IgD-negative memory B cell (primary cell): ENCODE data around the gene PRKAR1B. TPM values are rescaled to one million over a fixed set of nuclear protein-coding genes. Genes with fewer than 3 reads are reported as not detected.

Experiments
- H3K27ac Mint-ChIP-seq, 3 donors: one replicate each; pipeline ENCODE4 v1.8.0; 2020 to 2022; ENCODE audit warnings: mild to moderate bottlenecking in 3 of 3, mixed read lengths in 3 of 3, moderate library complexity in 1 of 3
- H3K27me3 Mint-ChIP-seq: one replicate; pipeline ENCODE4 v1.8.0; 2021; ENCODE audit warnings: mixed read lengths
- H3K36me3 Mint-ChIP-seq: one replicate; pipeline ENCODE4 v1.8.0; 2020; ENCODE audit warnings: mild to moderate bottlenecking, mixed read lengths
- H3K4me1 Mint-ChIP-seq, 3 donors: one replicate each; pipeline ENCODE4 v1.8.0; 2020 to 2022; ENCODE audit warnings: mixed read lengths in 3 of 3, mild to moderate bottlenecking in 1 of 3
- H3K4me3 Mint-ChIP-seq, 4 donors: one replicate each; pipeline ENCODE4 v1.8.0; 2020 to 2022; ENCODE audit warnings: mild to moderate bottlenecking in 4 of 4, mixed read lengths in 4 of 4, moderate library complexity in 3 of 4
- H3K9me3 Mint-ChIP-seq, 3 donors: one replicate each; pipeline ENCODE4 v1.8.0; 2020 to 2021; ENCODE audit warnings: mixed read lengths in 3 of 3, mild to moderate bottlenecking in 1 of 3
- polyA plus RNA-seq: library from polyadenylated mRNA; unstranded; fragments of 300-500 nt; fragmentation: Illumina TruSeq; gene quantifications from one replicate; pipeline ENCODE4 v1.2.3, GENCODE V29; 2021

Gene PRKAR1B
- polyA plus RNA-seq, 1 donor from 2014 or later, result 4.6 TPM

DNA sequence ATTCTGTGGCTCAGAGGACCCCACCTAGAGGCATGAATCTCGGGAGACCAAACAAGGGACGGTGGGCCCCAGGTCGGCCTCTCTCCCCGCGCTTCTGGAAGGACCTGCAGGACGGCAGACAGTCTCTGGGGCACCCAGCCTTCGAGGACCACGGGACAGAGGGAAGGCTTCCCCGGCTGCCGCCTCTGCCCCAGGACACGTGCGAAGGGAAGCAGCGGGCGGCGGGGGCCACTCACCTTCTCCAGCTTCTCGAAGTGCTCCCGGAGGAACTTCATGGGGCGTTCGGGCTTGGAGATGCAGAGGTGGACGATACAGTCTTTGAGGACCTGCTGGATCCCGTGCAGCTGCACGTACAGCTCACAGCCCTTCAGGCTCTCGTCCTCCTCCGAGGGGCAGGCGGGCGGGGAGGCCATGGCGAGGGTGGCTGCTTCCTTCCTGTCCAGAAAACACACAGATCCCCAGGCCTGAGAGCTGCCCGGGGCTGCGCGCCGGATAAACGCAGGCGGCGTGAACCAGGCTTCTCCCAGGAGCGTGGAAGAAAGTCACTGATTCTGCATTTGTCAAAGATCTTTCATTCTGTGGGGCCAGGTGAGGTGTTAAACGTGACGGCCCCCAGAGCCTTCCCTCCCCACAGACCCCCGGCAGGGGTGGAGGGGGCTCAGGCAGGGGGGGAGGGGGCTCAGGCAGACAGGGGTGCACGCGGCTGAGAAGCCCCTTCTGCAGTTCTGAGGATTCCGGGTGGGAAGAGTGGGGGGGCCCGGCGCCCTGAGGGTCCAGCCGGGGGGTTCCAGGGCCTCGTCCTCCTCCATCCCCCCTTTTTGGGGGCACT lies 15.8 kb downstream of the PRKAR1B start:
- H3K36me3 Mint-ChIP-seq, result peaks cover 3% of the 10 kb centered on the region
- peaks cover 0 to 1% (median 0%) of the 10 kb centered on the region in 3 donors for H3K9me3 Mint-ChIP-seq
- H3K27ac Mint-ChIP-seq, result no peak overlapping the region
- peaks cover 0 to 6% (median 0%) of the 10 kb centered on the region in 3 donors for H3K4me1 Mint-ChIP-seq
- peak overlapping the region in 2 of 4 donors; percentile 37 to 41 for H3K4me3 Mint-ChIP-seq
- peaks cover 3% of the 10 kb centered on the region for H3K27me3 Mint-ChIP-seq

DNA sequence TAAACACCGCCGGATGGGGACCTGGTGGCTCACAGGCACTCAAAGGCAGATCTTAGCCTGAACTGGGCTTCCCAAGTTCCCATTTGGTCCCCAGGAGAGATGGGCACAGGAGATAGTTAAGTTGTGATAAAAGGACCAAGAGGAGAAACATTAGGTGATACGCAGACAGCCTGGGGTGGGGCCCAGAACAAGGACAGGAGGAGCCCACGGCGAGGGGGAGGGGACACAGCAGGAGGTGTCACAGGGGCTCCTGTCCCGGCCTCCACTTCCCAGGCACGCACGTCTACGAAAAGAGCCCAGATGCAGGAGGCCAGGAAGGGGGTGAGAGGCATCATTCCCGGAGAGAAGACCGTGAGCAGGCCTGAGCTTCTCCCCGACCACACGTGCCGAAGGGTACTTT lies 16.9 kb downstream of the PRKAR1B start:
- no peak overlapping the region for H3K27ac Mint-ChIP-seq
- peaks cover 3% of the 10 kb centered on the region for H3K36me3 Mint-ChIP-seq
- H3K9me3 Mint-ChIP-seq, result no peaks in the 10 kb centered on the region
- H3K4me3 Mint-ChIP-seq, result peak overlapping the region in 2 of 4 donors; percentile 37 to 57
- peaks cover 3% of the 10 kb centered on the region for H3K27me3 Mint-ChIP-seq
- peaks cover 0 to 6% (median 0%) of the 10 kb centered on the region in 3 donors for H3K4me1 Mint-ChIP-seq

DNA sequence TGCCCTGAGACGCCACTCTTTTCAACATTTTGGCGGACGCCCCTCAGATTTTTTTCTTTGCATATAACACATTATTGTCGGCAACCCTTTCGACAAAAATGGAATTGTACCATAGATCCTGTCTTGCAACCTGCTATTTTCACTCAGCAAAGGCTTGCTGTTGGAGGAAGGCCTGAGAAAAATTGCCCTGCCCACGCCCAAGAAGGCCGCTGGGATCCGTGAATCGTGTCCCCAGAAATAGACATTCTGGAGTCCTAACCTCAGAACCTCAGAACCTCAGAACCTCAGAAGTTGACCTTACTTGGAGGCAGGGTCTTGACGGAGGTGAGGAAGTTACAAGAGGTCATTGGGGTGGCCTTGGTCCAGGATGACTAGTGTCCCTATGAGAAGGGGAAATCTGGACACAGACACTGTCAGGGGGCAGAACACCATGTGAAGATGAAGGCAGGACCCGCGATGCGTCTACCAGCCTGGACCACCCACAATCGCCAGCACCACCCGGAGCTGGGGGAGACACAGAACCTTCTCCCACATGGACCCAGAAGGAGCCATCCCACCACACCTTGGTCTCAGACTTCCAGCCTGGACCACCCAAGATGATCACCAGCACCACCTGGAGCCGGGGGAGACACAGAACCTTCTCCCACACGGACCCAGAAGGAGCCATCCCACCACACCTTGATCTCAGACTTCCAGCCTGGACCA lies 19.6 kb downstream of the PRKAR1B start:
- Mint-ChIP-seq H3K4me3 (no peak overlapping the region), H3K36me3 (peaks cover 9% of the 10 kb centered on the region), H3K4me1 (no peaks in the 10 kb centered on the region)

DNA sequence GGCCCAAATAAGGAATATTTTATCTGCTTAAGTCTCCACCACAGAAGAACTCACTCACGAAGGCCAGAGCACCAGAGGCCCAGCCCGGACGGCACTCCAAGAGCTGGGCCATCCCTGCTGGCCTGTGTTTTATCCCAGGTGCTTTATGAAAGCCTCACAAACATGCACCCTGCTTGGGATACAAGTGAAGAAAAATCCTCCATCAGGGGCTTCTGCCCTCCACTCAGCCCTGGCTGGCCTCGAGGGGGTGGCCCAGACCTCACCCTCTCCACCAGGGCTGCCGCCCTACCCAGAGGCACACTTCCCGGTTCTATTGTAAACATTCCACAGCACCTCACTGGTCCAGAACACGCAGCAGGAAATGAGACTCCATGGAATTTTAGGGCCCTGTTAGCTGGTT lies 20.4 kb downstream of the PRKAR1B start:
- no peaks in the 10 kb centered on the region for H3K4me1 Mint-ChIP-seq
- H3K27ac Mint-ChIP-seq, result no peak overlapping the region
- no peaks in the 10 kb centered on the region for H3K27me3 Mint-ChIP-seq
- H3K36me3 Mint-ChIP-seq, result peaks cover 9% of the 10 kb centered on the region
- H3K4me3 Mint-ChIP-seq, result no peak overlapping the region
- peaks cover 0 to 8% (median 6%) of the 10 kb centered on the region in 3 donors for H3K9me3 Mint-ChIP-seq

More for the DNA sequence above, 19.6 kb downstream of the PRKAR1B start:
- H3K9me3 Mint-ChIP-seq, result peaks cover 0 to 6% (median 3%) of the 10 kb centered on the region in 3 donors
- H3K27me3 Mint-ChIP-seq, result no peaks in the 10 kb centered on the region
- H3K27ac Mint-ChIP-seq, result peak overlapping the region in 1 of 3 donors; percentile 31

DNA sequence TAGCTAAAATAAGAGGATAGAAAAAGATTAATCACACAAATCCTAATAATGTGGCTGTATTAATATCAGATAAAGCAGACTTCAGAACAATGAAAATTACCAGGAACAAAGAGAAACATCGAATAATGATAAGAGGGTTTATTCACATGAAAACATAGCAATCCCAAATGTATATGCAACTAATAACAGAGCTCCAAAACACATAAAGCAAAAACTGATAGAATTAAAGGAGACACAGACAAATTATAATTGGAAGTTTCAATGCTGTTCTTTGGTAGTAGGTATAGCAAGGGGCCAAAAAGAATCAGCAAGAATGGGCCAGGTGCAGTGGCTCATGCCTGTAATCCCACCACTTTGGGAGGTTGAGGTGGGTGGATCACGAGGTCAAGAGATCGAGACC lies 24.0 kb downstream of the PRKAR1B start:
- Mint-ChIP-seq H3K36me3 (peaks cover 9% of the 10 kb centered on the region), H3K27ac (no peak overlapping the region), H3K4me3 (no peak overlapping the region), H3K27me3 (no peaks in the 10 kb centered on the region), H3K4me1 (no peaks in the 10 kb centered on the region), H3K9me3 (peaks cover 2 to 13% (median 6%) of the 10 kb centered on the region in 3 donors)

DNA sequence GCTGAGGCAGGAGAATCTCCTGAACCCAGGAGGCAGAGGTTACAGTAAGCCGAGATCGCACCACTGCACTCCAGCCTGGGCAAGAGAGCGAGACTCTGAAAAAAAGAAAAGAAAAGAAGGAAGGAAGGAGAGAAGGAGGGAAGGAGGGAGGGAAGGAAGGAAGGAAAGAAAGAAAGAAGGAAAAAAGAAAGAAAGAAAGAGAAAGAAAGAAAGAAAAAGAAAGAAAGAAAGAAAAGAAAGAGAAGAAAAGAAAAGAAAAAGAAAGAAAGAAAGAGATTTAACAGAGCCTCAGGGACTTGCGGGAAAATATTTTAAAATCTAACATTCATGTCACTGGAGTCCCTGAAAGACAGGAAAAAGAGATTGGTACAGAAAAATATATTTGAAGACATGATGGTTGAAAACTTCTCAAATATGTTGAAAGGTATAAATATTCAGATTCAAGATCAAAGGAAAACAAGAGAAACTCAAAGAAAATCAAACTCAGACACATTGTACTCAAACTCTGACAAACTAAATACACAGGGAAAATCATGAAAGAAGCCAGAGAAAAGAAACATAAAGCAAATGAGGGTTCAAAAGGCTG lies 25.9 kb downstream of the PRKAR1B start:
- peak overlapping the region in 1 of 3 donors; percentile 38 for H3K27ac Mint-ChIP-seq

DNA sequence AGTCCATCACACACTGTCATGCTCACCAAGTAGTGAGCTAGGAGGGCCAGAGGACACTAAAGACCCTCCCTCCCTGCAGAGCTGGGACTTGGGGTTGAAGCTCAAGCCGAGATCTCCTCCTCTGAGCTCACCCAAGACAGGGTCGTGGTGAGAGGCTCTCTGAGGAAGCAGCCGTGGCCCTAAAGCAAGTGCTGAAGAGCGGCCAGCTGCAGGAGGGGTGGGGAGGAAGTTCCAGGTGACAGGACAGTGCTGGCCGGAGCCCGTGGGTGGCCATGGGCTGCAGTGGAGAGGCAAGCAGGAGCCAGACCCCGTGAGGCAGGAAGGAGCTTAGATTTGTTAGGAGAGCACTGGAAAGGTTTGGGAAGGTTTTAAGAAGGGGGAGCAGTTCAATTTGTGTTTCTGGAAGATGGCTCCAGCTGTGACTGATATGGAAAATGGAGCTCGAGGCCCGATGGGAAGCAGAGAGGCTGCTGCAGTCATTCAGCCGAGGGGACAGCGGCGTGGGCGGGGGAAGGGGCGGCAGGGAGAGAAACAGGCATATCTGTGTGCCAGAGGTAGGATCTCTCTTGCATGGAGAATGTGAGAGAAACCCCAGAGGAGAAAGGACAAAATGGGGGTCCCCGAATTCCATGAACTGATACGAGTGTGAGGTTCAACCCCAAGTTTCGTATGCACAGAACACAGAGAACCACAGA lies 27.5 kb downstream of the PRKAR1B start:
- Mint-ChIP-seq H3K4me1 (no peaks in the 10 kb centered on the region), H3K27me3 (no peaks in the 10 kb centered on the region), H3K27ac (no peak overlapping the region), H3K4me3 (no peak overlapping the region), H3K36me3 (peaks cover 9% of the 10 kb centered on the region), H3K9me3 (peaks cover 2 to 13% (median 6%) of the 10 kb centered on the region in 3 donors)

More for the DNA sequence above, 25.9 kb downstream of the PRKAR1B start:
- no peaks in the 10 kb centered on the region for H3K4me1 Mint-ChIP-seq
- no peaks in the 10 kb centered on the region for H3K27me3 Mint-ChIP-seq
- H3K4me3 Mint-ChIP-seq, result no peak overlapping the region
- H3K9me3 Mint-ChIP-seq, result peaks cover 2 to 13% (median 6%) of the 10 kb centered on the region in 3 donors
- H3K36me3 Mint-ChIP-seq, result peaks cover 9% of the 10 kb centered on the region

DNA sequence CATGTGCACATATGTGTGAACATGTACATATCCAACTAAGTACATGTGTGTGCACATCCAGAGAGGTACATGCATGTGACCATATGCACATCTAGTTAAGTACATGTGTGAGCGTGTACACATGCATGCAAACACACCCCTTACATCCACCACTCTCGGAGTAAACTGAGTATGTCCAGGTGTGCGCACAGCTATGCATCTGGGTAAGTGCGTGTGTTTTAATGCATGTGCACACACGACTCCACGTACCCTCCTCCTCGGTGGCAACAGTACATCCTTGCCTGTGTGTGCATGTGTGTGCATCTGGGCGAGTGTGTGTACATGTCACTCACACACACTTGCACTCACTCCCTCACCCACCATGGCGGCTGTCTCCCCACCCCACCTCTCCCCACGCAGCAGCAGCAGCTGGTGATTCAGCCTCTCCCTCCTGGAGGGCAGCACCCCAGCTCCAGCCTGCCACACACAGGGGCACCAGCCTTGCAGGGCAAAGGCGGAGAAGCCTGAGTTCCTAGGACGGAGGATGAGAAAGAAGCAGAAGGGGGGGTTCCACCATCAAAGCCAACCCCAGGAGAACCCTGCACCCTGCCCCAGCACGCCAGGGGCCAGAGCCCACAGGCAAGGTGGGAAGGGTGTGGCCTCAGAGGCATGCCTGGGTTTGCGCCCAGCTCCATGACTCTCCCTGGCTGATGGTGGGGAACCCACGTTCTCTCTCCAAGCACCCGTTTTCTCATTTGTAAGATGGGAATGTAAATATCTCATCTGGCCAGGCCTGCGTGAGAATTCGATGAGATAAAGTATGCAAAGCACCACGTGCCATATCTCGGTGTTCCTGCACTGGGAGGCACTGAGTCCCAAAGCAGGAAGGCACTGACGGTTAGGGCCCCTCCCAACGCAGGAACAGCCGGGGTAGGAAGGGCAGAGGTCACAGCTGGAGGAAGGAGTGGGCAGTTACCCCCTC lies 28.3 kb downstream of the PRKAR1B start:
- H3K9me3 Mint-ChIP-seq, result peaks cover 2 to 13% (median 6%) of the 10 kb centered on the region in 3 donors
- H3K4me3 Mint-ChIP-seq, result no peak overlapping the region
- H3K27ac Mint-ChIP-seq, result no peak overlapping the region
- no peaks in the 10 kb centered on the region for H3K4me1 Mint-ChIP-seq
- H3K27me3 Mint-ChIP-seq, result no peaks in the 10 kb centered on the region
- H3K36me3 Mint-ChIP-seq, result peaks cover 5% of the 10 kb centered on the region

DNA sequence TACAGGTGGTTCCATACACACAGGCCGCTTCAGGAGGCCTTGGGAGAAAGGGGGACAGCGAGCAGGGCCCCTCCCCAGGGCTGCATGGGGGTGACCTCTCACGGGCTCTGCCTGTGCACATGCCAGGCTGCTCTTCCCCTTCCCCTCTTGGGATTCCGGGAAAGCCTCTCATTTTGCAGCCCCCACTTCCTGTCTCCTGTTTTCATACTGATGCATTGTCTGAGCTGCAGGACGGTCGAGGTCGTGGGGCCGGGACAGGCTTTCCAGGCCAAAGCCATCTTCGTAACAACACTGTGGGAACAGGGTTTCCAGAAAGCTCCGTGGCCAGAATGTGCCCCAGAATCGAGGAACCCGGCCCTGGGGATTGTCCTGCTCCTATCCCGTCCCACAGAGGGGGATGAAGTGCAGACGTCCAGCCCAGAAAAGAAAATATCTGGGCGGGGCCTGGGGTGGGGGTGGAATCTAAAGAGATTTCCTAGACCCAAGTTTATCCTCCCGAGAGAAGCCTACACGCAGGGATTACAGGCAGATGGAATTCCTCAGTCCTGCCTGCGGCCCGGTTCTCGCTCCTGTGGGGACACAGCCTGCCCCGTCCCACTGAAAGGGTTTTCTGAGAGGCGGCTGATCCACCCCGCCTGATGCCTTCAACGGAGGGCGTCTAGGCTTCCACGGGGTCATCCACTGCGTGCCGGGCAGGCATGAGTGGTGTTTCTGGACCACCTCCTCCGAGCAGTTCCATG lies 30.1 kb downstream of the PRKAR1B start:
- Mint-ChIP-seq H3K36me3 (peaks cover 4% of the 10 kb centered on the region), H3K4me3 (no peak overlapping the region), H3K27ac (no peak overlapping the region), H3K9me3 (peaks cover 0 to 8% (median 2%) of the 10 kb centered on the region in 3 donors), H3K4me1 (no peaks in the 10 kb centered on the region), H3K27me3 (no peaks in the 10 kb centered on the region)

DNA sequence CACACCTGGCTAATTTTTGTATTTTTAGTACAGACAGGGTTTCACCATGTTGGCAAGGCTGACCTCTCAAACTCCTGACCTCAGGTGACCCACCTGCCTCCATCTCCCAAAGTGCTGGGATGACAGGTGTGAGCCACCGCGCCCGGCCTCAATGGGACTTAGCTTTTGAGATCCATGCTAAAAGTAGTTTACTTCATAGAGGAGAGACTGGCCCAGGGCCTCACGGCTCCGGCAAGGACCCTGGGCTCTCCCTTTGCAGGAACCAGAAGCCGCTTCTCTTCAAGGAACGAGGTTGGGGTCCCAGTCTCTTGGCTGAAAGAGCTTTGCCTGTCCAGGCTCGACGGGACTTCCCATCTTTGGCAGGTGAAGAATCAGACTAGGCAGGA lies 30.7 kb downstream of the PRKAR1B start:
- H3K4me3 Mint-ChIP-seq, result no peak overlapping the region
- H3K36me3 Mint-ChIP-seq, result peaks cover 5% of the 10 kb centered on the region
- H3K4me1 Mint-ChIP-seq, result no peaks in the 10 kb centered on the region
- H3K27ac Mint-ChIP-seq, result no peak overlapping the region
- H3K9me3 Mint-ChIP-seq, result peaks cover 0 to 5% (median under 1%) of the 10 kb centered on the region in 3 donors
- no peaks in the 10 kb centered on the region for H3K27me3 Mint-ChIP-seq

DNA sequence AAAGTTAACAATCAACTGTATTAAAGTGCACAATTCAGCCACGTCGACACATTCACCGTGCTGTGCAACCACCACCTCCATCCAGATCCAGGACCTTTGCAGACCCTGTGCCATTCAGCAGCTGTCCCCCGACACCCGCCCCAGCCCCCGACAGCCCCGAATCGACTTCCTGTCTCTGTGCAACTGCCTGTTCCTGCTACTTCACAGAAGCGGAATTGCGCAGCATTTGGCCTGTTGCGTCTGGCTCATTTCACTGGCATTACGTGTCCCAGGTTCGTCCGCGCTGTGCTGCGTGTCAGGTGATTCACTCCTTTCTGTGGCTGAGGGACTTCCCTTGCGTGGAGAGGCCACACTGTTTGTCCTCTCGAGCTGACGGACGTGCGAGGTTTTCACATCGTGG lies 33.8 kb downstream of the PRKAR1B start:
- Mint-ChIP-seq H3K9me3 (peaks cover 6 to 10% (median 10%) of the 10 kb centered on the region in 3 donors), H3K4me3 (no peak overlapping the region), H3K27me3 (no peaks in the 10 kb centered on the region), H3K27ac (no peak overlapping the region), H3K36me3 (peaks cover 6% of the 10 kb centered on the region), H3K4me1 (no peaks in the 10 kb centered on the region)

DNA sequence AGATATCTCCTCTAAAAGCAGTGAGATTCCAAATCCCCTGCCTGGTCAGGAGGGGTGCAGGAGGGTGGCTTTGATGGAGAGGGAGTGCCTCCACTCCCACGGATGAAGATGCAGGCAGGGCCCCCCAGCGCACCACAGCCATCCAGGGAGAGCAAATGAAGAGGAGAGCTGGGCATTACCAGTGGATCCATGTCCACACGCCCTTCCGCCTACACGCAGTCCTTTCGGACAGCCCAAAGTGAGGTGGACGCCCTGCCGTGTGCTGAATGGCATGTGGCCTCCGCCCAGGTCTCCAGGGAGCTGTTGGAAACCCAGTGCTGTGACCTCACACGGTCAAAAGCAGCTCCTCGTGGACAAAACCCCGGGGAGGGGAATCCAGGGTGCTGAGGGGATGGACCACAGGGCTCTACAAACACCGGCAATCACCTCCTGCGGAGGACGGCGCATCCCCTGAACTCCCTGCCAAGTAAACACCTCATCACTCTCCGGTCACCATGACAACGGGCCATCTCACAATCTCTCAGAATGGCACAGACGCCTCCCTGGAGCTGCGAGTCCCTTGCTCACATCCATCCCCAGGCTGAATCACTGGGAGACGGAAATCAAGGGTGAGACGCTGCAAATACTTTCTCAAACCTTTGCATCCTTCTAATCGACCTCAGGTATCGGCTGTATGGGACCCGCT lies 35.6 kb downstream of the PRKAR1B start:
- H3K27me3 Mint-ChIP-seq, result no peaks in the 10 kb centered on the region
- H3K36me3 Mint-ChIP-seq, result peaks cover 10% of the 10 kb centered on the region
- no peaks in the 10 kb centered on the region for H3K4me1 Mint-ChIP-seq
- H3K27ac Mint-ChIP-seq, result no peak overlapping the region
- peak overlapping the region in 1 of 4 donors; percentile 79 for H3K4me3 Mint-ChIP-seq
- peaks cover 10 to 23% (median 16%) of the 10 kb centered on the region in 3 donors for H3K9me3 Mint-ChIP-seq
